ENCODE measurements around the gene USP25. TPM values are rescaled to one million over a fixed set of nuclear protein-coding genes. Genes with fewer than 3 reads are reported as not detected.

The USP25 gene
- total RNA-seq, 2 experiments from 2014 or later = 34.1 to 34.6 TPM

GRCh38 chr21:15841856-15842564, 112.2 kb downstream of the USP25 start:
- no peak for DNase-seq
- ChIA-PET POLR2A (interaction anchor here (0.7 kb wide), 1 partner anchor 1329 kb away, joined by 3 read pairs; no protein-coding TSS in a partner anchor), CTCF (no interaction called here)
- intact Hi-C loops (cut with micrococcal nuclease) = no loop called here
- Mint-ChIP-seq H3K27me3 (no peaks in the 10 kb centered on the region), H3K36me3 (ENCODE audit: low read depth) (no peaks in the 10 kb centered on the region), H3K9me3 (no peaks in the 10 kb centered on the region), H3K4me3 (no peak overlapping the region), H3K27ac (no peak overlapping the region), H3K4me1 (ENCODE audit: low read depth) (peaks cover 5% of the 10 kb centered on the region)
- no peak for TF ChIP-seq CTCF (IDR thresholded peaks at IDR 0.05)
- no peak for ATAC-seq

GRCh38 chr21:15842565-15842880, 112.7 kb downstream of the USP25 start:
- intact Hi-C loops (cut with micrococcal nuclease) = no loop called here
- no peaks in the 10 kb centered on the region for H3K9me3 Mint-ChIP-seq
- ChIA-PET CTCF (no interaction called here), POLR2A (no interaction called here)
- H3K4me1 Mint-ChIP-seq (ENCODE audit: low read depth) = peaks cover 5% of the 10 kb centered on the region
- ATAC-seq = no peak
- H3K36me3 Mint-ChIP-seq (ENCODE audit: low read depth) = no peaks in the 10 kb centered on the region
- no peak for DNase-seq
- H3K27me3 Mint-ChIP-seq = no peaks in the 10 kb centered on the region
- no peak for TF ChIP-seq CTCF (IDR thresholded peaks at IDR 0.05)
- no peak overlapping the region for H3K27ac Mint-ChIP-seq
- H3K4me3 Mint-ChIP-seq = no peak overlapping the region

GRCh38 chr21:15843766-15844165, 114.0 kb downstream of the USP25 start:
- DNase-seq = no peak
- ChIA-PET CTCF (no interaction called here), POLR2A (no interaction called here)
- Mint-ChIP-seq H3K27me3 (no peaks in the 10 kb centered on the region), H3K4me1 (ENCODE audit: low read depth) (peaks cover 5% of the 10 kb centered on the region), H3K9me3 (no peaks in the 10 kb centered on the region), H3K27ac (no peak overlapping the region), H3K36me3 (ENCODE audit: low read depth) (peaks cover 2% of the 10 kb centered on the region), H3K4me3 (no peak overlapping the region)
- no peak for ATAC-seq
- no peak for TF ChIP-seq CTCF (IDR thresholded peaks at IDR 0.05)
- intact Hi-C loops (cut with micrococcal nuclease) = no loop called here

GRCh38 chr21:15848634-15849560, 119.1 kb downstream of the USP25 start:
- intact Hi-C loops (cut with micrococcal nuclease) = no loop called here
- H3K36me3 Mint-ChIP-seq (ENCODE audit: low read depth) = peaks cover 6% of the 10 kb centered on the region
- H3K4me1 Mint-ChIP-seq (ENCODE audit: low read depth) = peaks cover 3% of the 10 kb centered on the region
- ATAC-seq (no peak), DNase-seq (no peak)
- no peak overlapping the region for H3K27ac Mint-ChIP-seq
- H3K27me3 Mint-ChIP-seq = no peaks in the 10 kb centered on the region
- no peak for TF ChIP-seq CTCF (IDR thresholded peaks at IDR 0.05)
- no peaks in the 10 kb centered on the region for H3K9me3 Mint-ChIP-seq
- H3K4me3 Mint-ChIP-seq = no peak overlapping the region
- POLR2A ChIA-PET = no interaction called here
- CTCF ChIA-PET = no interaction called here

GRCh38 chr21:15849927-15850326, 120.1 kb downstream of the USP25 start:
- TF ChIP-seq CTCF (IDR thresholded peaks at IDR 0.05) = no peak
- H3K27ac Mint-ChIP-seq = no peak overlapping the region
- no peak for DNase-seq
- ChIA-PET POLR2A (no interaction called here), CTCF (no interaction called here)
- intact Hi-C loops (cut with micrococcal nuclease) = no loop called here
- no peak overlapping the region for H3K4me3 Mint-ChIP-seq
- peaks cover 12% of the 10 kb centered on the region for H3K36me3 Mint-ChIP-seq (ENCODE audit: low read depth)
- H3K4me1 Mint-ChIP-seq (ENCODE audit: low read depth) = peaks cover 3% of the 10 kb centered on the region
- ATAC-seq = no peak
- H3K27me3 Mint-ChIP-seq = no peaks in the 10 kb centered on the region
- H3K9me3 Mint-ChIP-seq = no peaks in the 10 kb centered on the region

All from activated CD8-positive, alpha-beta T cell treated with anti-CD3 and anti-CD28 coated beads for 36 hours (primary cell).